22Rv1 (cell line): Measurements from ENCODE around the gene TOMM70.

Experiments
- CTCF ChIP-seq: fragments of 450-650 bp; IDR thresholded peaks from 2 replicates; pipeline ENCODE4 v1.5.1; 2017; ENCODE audit warnings: mild to moderate bottlenecking
- ZFX ChIP-seq: fragments of 450-650 bp; IDR thresholded peaks from 2 replicates; pipeline ENCODE4 v1.6.1; 2017; ENCODE audit warnings: antibody characterized with exemption, borderline replicate concordance

- TF ChIP-seq CTCF (no peak), ZFX (no peak)
These were observed 40.0 kb upstream of the TOMM70 start for GRCh38 chr3:100440895-100441294.
